Endodermal cell (in vitro differentiated cells): ENCODE data around the gene SEC23A. TPM values are rescaled to one million over a fixed set of nuclear protein-coding genes. Genes with fewer than 3 reads are reported as not detected.
"Not testable (repeated sequence)": the region's sequence is repeated elsewhere in the genome, so short reads cannot be mapped to it uniquely, and the experiment has no call there.

Experiments
- DNase-seq: peaks from one replicate; pipeline ENCODE4 v3.0.0-alpha.2; 2017
- H3K27ac ChIP-seq: 2 replicates; pipeline ENCODE4 v1.5.1; 2013; ENCODE audit warnings: mild to moderate bottlenecking, low read depth, low read length, moderate library complexity
- H3K27me3 ChIP-seq: 2 replicates; pipeline ENCODE4 v1.6.1; 2013; ENCODE audit warnings: mild to moderate bottlenecking, low read length, moderate library complexity; ENCODE audit not compliant: insufficient read depth, control insufficient read depth, poor library complexity, severe bottlenecking
- H3K36me3 ChIP-seq: 2 replicates; pipeline ENCODE4 v1.7.0; 2013; ENCODE audit warnings: mild to moderate bottlenecking, low read length, moderate library complexity; ENCODE audit not compliant: control insufficient read depth, insufficient read depth
- H3K4me1 ChIP-seq: one replicate; pipeline ENCODE4 v1.7.0; 2013; ENCODE audit warnings: low read length; ENCODE audit not compliant: control insufficient read depth, insufficient read depth
- H3K4me3 ChIP-seq: 2 replicates; pipeline ENCODE4 v1.5.1; 2013; ENCODE audit warnings: mild to moderate bottlenecking, low read length, moderate library complexity
- H3K9ac ChIP-seq: 2 replicates; pipeline ENCODE4 v1.6.1; 2013; ENCODE audit warnings: mild to moderate bottlenecking, low read length, moderate library complexity; ENCODE audit not compliant: poor library complexity, severe bottlenecking; ENCODE audit errors: extremely low read depth
- H3K9me3 ChIP-seq: 2 replicates; pipeline ENCODE4 v1.6.1; 2013; ENCODE audit warnings: mild to moderate bottlenecking, low read length, moderate library complexity; ENCODE audit not compliant: control insufficient read depth
- H3K27ac Mint-ChIP-seq: 2 replicates; pipeline ENCODE4 v1.8.0; 2020; ENCODE audit warnings: mixed read lengths
- H3K27me3 Mint-ChIP-seq: 2 replicates; pipeline ENCODE4 v1.8.0; 2021; ENCODE audit warnings: mild to moderate bottlenecking, mixed read lengths; ENCODE audit not compliant: insufficient read depth
- H3K36me3 Mint-ChIP-seq: 2 replicates; pipeline ENCODE4 v1.8.0; 2020; ENCODE audit warnings: low read depth, mixed read lengths
- H3K4me1 Mint-ChIP-seq: 2 replicates; pipeline ENCODE4 v1.8.0; 2020; ENCODE audit warnings: mixed read lengths
- H3K4me3 Mint-ChIP-seq: 2 replicates; pipeline ENCODE4 v1.8.0; 2020; ENCODE audit warnings: mild to moderate bottlenecking, moderate library complexity, mixed read lengths
- H3K9me3 Mint-ChIP-seq: 2 replicates; pipeline ENCODE4 v1.8.0; 2020; ENCODE audit warnings: mild to moderate bottlenecking, mixed read lengths
- CTCF ChIP-seq: fragments of 200-600 bp; sonication (generic); conservative IDR thresholded peaks from 2 replicates; pipeline ENCODE4 v1.5.0; 2021; ENCODE audit warnings: antibody characterized with exemption, mild to moderate bottlenecking
- WGBS, 2 experiments: methylation state at CpG; one replicate each; pipeline versions ENCODE4 v1.1.5 to v1.1.7; 2013; ENCODE audit warnings: missing lambda C conversion rate in 2 of 2, mixed read lengths in 1 of 2; ENCODE audit not compliant: insufficient coverage in 1 of 2, insufficient read length in 1 of 2; 5-methylcytosine and 5-hydroxymethylcytosine counted together
- long read RNA-seq, 4 experiments: library from polyadenylated mRNA in 2 of 4; library from RNA in 1 of 4; library from capped mRNA in 1 of 4; stranded (forward) in 3 of 4; unstranded in 1 of 4; transcript quantifications; one replicate each; pipeline ENCODE4 v2.0.0, GENCODE V29; 2020 to 2021; ENCODE audit warnings: inconsistent platforms in 1 of 4
- polyA plus RNA-seq, 2 experiments: library from polyadenylated mRNA; stranded (reverse); fragments of 50-300 nt; gene quantifications; one replicate each; pipeline ENCODE4 v1.2.3, GENCODE V29; 2013
- total RNA-seq, 2 donors: library from RNA; stranded (reverse); fragmentation: NEBNext Ultra II Directional in 1 of 2; extraction: Animal tissue kit (Norgen Biotek cat#: 25700) in 1 of 2; gene quantifications; 2 replicates in 1 of 2; 3 replicates in 1 of 2; pipeline ENCODE4 v1.2.1, GENCODE V29; 2021

The SEC23A gene
- 10 to 100 TPM; 58.5 to 89.7 TPM for total RNA-seq
- polyA plus RNA-seq (2013, experiment 1 of 2) = 54.0 TPM
- polyA plus RNA-seq (2013, experiment 2 of 2) = 52.2 TPM
- long read RNA-seq, experiment 1, full-length matches to known transcripts = 14 of 27 reads
- long read RNA-seq, experiment 1, partial matches to known transcripts = 8 of 27 reads
- long read RNA-seq, experiment 1, other reads (novel, unspliced or antisense) = 5 of 27 reads
- long read RNA-seq, experiment 2, full-length matches to known transcripts = 145 of 170 reads
- long read RNA-seq, experiment 2, partial matches to known transcripts = 8 of 170 reads
- long read RNA-seq, experiment 2, other reads (novel, unspliced or antisense) = 17 of 170 reads
- long read RNA-seq, experiment 3, full-length matches to known transcripts = 406 of 440 reads
- long read RNA-seq, experiment 3, partial matches to known transcripts = 15 of 440 reads
- long read RNA-seq, experiment 3, other reads (novel, unspliced or antisense) = 19 of 440 reads
- long read RNA-seq, experiment 4, full-length matches to known transcripts = 12 of 23 reads
- long read RNA-seq, experiment 4, partial matches to known transcripts = 8 of 23 reads
- long read RNA-seq, experiment 4, other reads (novel, unspliced or antisense) = 3 of 23 reads

GRCh38 chr14:39102969-39103957 lies at the start of gene SEC23A:
TSS of gene SEC23A (minus strand) at chr14:39103235. CDS start at chr14:39096118, 7,117 bp downstream.
- H3K9me3 Mint-ChIP-seq = no peaks in the 10 kb centered on the region
- H3K27me3 Mint-ChIP-seq = no peaks in the 10 kb centered on the region
- DNase-seq = peak; percentile 98
- Histone ChIP-seq H3K36me3 (peaks cover 10% of the 10 kb centered on the region), H3K4me3 (peak within 1 kb of the TSS; percentile 90), H3K27ac (peak within 1 kb of the TSS; percentile 84), H3K9ac (peak within 1 kb of the TSS; percentile 92), H3K4me1 (no peaks in the 10 kb centered on the region), H3K27me3 (no peaks in the 10 kb centered on the region), H3K9me3 (no peaks in the 10 kb centered on the region)
- H3K36me3 Mint-ChIP-seq = peaks cover 5% of the 10 kb centered on the region
- peak within 1 kb of the TSS; percentile 90 for H3K4me3 Mint-ChIP-seq
- 1 to 3% methylated on average over 13 to 58 of the region's 58 CpGs for WGBS, 2 experiments
- peaks cover 19% of the 10 kb centered on the region for H3K4me1 Mint-ChIP-seq
- TF ChIP-seq CTCF = peak; percentile 14
- peak within 1 kb of the TSS; percentile 97 for H3K27ac Mint-ChIP-seq

- no peak overlapping the region for H3K4me3 ChIP-seq
- Mint-ChIP-seq H3K27ac (peak overlapping the region; percentile 59), H3K9me3 (peaks cover 29% of the 10 kb centered on the region), H3K36me3 (peaks cover 63% of the 10 kb centered on the region), H3K4me1 (no peaks in the 10 kb centered on the region), H3K4me3 (no peak overlapping the region), H3K27me3 (peaks cover 2% of the 10 kb centered on the region)
- no peaks in the 10 kb centered on the region for H3K27me3 ChIP-seq
- H3K4me1 ChIP-seq = peaks cover 3% of the 10 kb centered on the region
- peaks cover 30% of the 10 kb centered on the region for H3K36me3 ChIP-seq
- 98 to 100% methylated on average over 4 to 6 of the region's 7 CpGs for WGBS, 2 experiments
- no peak for DNase-seq
- H3K9ac ChIP-seq = no peak overlapping the region
- no peak for TF ChIP-seq CTCF
- H3K27ac ChIP-seq = no peak overlapping the region
- H3K9me3 ChIP-seq = peaks cover 14% of the 10 kb centered on the region
Measured at GRCh38 chr14:39145266-39145966, 42.4 kb upstream of the SEC23A start.

GRCh38 chr14:39143226-39143625 lies 40.2 kb upstream of the SEC23A start:
- not testable (repeated sequence) for H3K9ac ChIP-seq, H3K4me1 ChIP-seq, H3K4me1 Mint-ChIP-seq, H3K4me3 Mint-ChIP-seq, H3K27me3 Mint-ChIP-seq, H3K27ac ChIP-seq, H3K27ac Mint-ChIP-seq, DNase-seq, H3K27me3 ChIP-seq, H3K4me3 ChIP-seq
- peaks cover 35% of the 10 kb centered on the region for H3K9me3 Mint-ChIP-seq
- Histone ChIP-seq H3K9me3 (peaks cover 14% of the 10 kb centered on the region), H3K36me3 (peaks cover 16% of the 10 kb centered on the region)
- 25 to 78% methylated on average over 1 to 2 of the region's 2 CpGs for whole genome bisulfite sequencing, 2 experiments
- H3K36me3 Mint-ChIP-seq = peaks cover 71% of the 10 kb centered on the region

- H3K27me3 ChIP-seq, H3K27ac Mint-ChIP-seq, H3K9ac ChIP-seq, H3K4me1 Mint-ChIP-seq, H3K27ac ChIP-seq, H3K4me3 Mint-ChIP-seq, H3K27me3 Mint-ChIP-seq, H3K4me1 ChIP-seq, H3K4me3 ChIP-seq: not testable (repeated sequence)
- Mint-ChIP-seq H3K36me3 (peaks cover 71% of the 10 kb centered on the region), H3K9me3 (peaks cover 35% of the 10 kb centered on the region)
- peak; percentile 45 for DNase-seq
- 88 to 89% methylated on average over 1 of the region's 1 CpG for WGBS, 2 experiments
- Histone ChIP-seq H3K9me3 (peaks cover 14% of the 10 kb centered on the region), H3K36me3 (peaks cover 27% of the 10 kb centered on the region)
Measured at GRCh38 chr14:39141623-39142022, 38.6 kb upstream of the SEC23A start.
